GM21526 (cell line): ENCODE measurements around the gene ATG10.
A peak's percentile ranks its signal among the peaks of the same experiment; 100 is the strongest.
"Not testable (repeated sequence)": the region's sequence is repeated elsewhere in the genome, so short reads cannot be mapped to it uniquely, and the experiment has no call there.

Experiments
- ATAC-seq: cut with Tn5 transposase; IDR thresholded peaks from one replicate; pipeline ENCODE4 v1.9.1; 2021; ENCODE audit warnings: moderate library complexity; ENCODE audit not compliant: unreplicated experiment, low FRiP score

The ATG10 gene

DNA sequence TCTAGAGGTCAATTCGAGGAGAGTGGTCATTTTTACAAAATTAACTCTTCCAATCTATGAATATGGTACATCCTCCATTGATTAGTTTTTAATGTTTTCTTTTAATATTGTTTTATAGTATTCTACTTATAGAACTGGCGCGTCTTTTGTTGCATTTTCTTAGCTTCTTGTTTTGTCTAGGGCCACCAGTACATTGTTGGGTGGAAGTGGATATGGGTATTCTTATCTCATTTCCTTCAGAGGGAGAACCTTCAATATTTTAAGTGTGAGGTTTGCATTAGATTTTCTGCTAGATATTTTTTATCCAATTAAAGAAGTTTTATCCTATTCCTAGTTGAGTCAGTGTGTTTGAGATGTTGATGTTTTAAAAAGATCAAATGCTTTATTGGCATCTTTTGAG lies 236.5 kb downstream of the ATG10 start:
- ATAC-seq, result no peak

GRCh38 chr5:82211855-82212572 lies 240.2 kb downstream of the ATG10 start:
- ATAC-seq, result no peak

DNA sequence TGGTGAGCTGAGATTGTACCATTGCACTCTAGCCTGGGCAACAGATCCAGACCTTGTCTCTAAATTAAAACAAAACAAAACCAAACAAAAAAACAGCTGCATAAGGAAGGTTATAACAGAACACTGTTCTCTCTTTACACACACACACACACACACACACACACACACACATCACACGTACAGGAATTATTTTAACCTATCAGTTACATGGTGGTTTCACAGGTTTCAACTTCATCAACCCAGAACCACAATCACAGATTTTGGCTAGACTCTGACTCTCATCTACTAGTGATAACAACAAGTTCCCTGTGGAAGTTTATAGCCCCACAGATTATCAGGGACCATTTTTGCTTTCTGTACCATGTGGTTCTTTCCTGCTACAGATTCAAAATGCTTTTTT lies 246.1 kb downstream of the ATG10 start:
- ATAC-seq, result no peak

DNA sequence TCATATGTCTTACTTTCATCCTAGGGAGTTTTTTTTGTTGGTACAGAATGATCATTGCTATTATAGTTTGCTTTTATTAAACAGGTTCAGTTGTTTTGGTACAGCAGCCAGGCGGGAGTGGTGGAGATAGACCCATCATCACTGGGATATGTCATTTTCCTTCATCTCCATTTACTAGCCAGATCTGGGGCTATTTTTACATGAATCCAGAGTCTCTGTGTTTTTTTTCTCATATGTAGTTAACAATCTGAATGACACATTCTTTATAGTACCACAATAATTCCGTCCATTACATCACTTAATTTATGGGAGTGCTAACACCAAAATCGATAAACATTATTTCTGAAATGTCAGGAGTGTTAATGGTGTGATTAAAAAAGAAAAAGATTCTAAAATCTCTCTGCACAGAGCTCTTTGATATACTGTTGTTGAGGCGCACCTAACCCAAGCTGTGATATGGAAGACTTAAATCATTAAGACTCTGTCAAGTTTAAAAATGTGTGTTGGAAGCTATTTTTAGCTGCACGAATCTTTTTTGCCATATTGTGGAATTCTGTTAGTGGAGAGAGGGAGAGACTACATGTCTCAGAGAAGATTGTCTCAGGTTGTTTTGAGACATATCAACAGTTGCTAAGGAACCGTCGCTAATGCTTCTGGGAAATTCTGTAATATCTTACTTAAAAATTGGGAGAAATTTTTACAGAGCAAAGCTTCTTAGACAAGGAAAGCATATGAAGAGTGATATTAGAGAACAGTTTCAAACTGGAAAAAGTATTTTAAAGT lies 246.7 kb downstream of the ATG10 start:
- no peak for ATAC-seq

DNA sequence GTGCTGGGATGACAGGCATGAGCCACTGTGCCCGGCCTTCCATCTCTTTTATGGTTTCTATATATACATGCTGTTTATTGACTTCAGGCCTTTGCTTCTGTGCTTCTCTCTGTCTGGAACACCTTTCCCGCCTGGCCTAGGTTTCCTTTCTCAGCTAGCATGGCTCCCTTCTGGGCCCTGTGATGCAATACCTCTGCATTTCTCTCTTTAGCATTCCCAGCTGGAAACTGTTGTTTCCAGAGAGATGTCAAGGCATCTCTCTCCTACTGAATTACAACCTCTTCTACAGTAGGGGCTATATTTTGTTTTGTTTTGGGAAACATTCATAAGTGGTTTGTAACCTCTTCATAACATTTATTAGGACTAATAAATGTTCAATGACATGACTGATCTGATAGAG lies 249.2 kb downstream of the ATG10 start:
- no peak for ATAC-seq

- ATAC-seq, result no peak
Observed at GRCh38 chr5:82222597-82223574, 251.1 kb downstream of the ATG10 start.

- ATAC-seq, result peak; percentile 90
Observed at GRCh38 chr5:82225525-82226172, 253.8 kb downstream of the ATG10 start.

- no peak for ATAC-seq
Observed at GRCh38 chr5:82234885-82235284, 263.1 kb downstream of the ATG10 start.

GRCh38 chr5:82244151-82244550 lies 272.3 kb downstream of the ATG10 start:
- no peak for ATAC-seq

DNA sequence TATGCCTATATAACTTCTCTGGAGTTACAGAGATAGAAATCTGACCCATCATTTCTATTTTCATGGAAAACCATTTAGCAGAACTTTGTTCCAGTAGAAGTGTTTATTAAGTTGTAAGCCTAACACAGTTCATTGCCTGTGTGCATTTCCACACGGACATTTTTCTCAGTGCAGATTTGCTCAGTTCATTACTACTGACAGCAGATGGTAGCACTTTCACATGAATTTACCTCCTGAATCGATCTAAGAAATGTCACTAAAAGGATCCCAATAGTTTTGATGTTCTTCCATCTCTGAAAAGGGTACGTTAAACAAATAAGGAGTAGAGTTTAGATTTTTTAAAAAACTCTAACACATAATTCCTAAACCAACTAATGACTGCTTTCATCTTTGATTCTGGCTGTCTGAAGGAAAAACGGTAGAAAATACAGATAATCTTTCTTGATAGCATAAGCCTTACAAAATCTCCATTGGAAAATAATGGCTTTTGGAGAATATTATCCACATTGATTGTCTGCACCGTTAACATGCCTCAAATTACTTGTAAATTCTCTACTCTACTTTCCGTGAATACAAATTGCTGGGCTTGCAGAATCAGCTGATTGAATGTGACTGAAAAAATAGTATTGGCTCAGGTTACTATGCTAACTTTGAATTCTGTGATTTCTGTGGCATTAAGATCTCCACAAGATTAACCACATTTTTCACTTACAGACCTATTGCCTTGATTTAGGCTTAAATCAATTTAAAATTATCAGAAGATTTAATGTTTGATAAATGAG lies 273.2 kb downstream of the ATG10 start:
- no peak for ATAC-seq

- ATAC-seq, result no peak
Observed at GRCh38 chr5:82246960-82247574, 275.2 kb downstream of the ATG10 start.

- no peak for ATAC-seq
Observed at GRCh38 chr5:82252744-82253143, 280.9 kb downstream of the ATG10 start.

DNA sequence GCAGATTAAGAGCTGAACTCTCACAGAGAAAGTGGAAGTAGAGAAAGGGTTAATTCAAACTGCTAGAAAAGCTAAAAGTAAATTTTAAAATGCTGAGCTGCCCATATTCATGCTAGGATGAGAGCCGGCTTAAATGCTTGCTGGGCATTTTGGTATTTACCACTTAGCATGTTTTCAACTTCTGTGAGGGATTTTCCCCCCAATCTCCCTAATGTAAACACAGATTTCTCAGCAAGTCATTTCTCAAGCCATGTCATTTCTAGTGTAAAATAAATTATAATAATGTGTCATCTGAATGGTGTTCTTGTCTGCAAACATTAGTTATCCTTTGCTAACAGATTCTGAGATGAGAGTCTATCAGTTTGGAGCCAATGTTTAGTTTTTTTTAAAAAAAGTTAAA lies 284.0 kb downstream of the ATG10 start:
- ATAC-seq, result no peak

- no peak for ATAC-seq
Observed at GRCh38 chr5:82257247-82257646, 285.4 kb downstream of the ATG10 start.

DNA sequence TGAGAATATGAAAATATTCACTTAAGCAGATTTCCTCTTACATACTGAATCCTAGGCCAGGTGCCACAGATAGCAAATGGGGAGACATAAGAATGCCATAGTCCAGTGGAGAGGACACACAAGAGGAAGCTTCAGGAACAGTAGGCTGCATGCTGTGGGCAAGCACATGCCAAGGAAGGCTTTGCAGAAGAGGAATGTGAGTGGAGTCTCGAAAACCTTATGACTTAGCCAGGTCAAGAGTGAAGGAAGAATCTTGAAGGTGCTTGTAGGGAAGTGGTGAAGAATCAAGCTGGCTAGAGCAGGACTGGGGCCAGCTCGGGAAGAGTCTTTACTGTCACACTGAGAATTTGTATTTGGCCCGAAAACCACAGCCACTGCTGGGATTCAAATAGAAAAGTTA lies 285.9 kb downstream of the ATG10 start:
- ATAC-seq, result no peak

- no peak for ATAC-seq
Observed at GRCh38 chr5:82259172-82259800, 287.5 kb downstream of the ATG10 start.

- ATAC-seq, result no peak
Observed at GRCh38 chr5:82265047-82265446, 293.2 kb downstream of the ATG10 start.

DNA sequence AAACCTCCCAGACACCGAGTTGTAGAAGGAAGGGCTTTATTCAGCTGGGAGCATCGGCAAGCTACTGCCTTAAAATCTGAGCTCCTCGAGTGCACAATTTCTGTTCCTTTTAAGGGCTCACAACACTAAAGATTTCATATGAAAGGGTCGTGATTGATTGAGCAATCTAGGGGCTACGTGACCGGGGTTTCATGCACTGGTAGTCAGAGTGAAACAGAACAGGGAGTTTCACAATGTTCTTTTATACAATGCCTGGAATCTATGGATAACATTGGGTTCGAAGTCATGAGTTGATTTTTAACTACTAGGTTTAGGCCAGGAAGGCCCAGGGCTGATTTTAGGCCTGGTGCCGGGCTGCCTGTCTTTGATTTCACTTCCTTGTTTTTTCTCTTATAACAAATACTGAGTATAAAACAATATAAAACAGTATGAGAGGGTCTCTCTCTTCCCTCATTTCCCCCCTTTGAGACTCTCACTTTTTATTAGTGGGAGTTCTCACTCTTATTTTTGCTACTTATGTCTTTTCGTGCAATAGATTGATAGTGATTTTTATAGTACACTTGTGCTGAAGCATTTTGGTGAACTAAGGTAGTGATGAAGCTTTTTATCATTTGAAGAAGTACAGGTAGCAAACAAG lies 295.6 kb downstream of the ATG10 start:
- not testable (repeated sequence) for ATAC-seq
